Measurements from ENCODE around the gene KRT31. TPM values are rescaled to one million over a fixed set of nuclear protein-coding genes. Genes with fewer than 3 reads are reported as not detected.

Gene KRT31
- total and polyA plus RNA-seq, 2 of the 13 experiments (the other 11 are each of a cell fraction or from before 2014, with no cell fraction given) = 0.05 TPM; not detected in 1

- peak; percentile 34; the same call in 1 of the 2 replicates for TF ChIP-seq MIXL1 (CRISPR knock-in tag; IDR thresholded peaks at IDR 0.05)
- peak; percentile 40; the same call in 1 of the 2 replicates for TF ChIP-seq ZNF430 (CRISPR knock-in tag; IDR thresholded peaks at IDR 0.05)
- peak; percentile 46; the same call in 1 of the 2 replicates for TF ChIP-seq ATF1 (CRISPR knock-in tag; IDR thresholded peaks at IDR 0.05)
- peak; percentile 10; the same call in 1 of the 2 replicates for TF ChIP-seq KDM1A (CRISPR knock-in tag; IDR thresholded peaks at IDR 0.05)
- peak; percentile 69 for TF ChIP-seq NCOA2 (CRISPR knock-in tag; IDR thresholded peaks at IDR 0.05)
- TF ChIP-seq, protein P1, sequence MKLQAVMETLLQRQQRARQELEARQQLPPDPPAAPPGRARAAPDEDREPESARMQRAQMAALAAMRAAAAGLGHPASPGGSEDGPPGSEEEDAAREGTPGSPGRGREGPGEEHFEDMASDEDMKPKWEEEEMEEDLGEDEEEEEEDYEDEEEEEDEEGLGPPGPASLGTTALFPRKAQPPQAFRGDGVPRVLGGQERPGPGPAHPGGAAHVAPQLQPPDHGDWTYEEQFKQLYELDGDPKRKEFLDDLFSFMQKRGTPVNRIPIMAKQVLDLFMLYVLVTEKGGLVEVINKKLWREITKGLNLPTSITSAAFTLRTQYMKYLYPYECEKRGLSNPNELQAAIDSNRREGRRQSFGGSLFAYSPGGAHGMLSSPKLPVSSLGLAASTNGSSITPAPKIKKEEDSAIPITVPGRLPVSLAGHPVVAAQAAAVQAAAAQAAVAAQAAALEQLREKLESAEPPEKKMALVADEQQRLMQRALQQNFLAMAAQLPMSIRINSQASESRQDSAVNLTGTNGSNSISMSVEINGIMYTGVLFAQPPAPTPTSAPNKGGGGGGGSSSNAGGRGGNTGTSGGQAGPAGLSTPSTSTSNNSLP (IDR thresholded peaks at IDR 0.05; ENCODE audit: low read depth, low read length) = peak; percentile 80
- TF ChIP-seq MEF2D (CRISPR knock-in tag; IDR thresholded peaks at IDR 0.05) = 0 out of 2 replicates have a peak, but pooled peaks have one; percentile 73
- TF ChIP-seq, protein P2, sequence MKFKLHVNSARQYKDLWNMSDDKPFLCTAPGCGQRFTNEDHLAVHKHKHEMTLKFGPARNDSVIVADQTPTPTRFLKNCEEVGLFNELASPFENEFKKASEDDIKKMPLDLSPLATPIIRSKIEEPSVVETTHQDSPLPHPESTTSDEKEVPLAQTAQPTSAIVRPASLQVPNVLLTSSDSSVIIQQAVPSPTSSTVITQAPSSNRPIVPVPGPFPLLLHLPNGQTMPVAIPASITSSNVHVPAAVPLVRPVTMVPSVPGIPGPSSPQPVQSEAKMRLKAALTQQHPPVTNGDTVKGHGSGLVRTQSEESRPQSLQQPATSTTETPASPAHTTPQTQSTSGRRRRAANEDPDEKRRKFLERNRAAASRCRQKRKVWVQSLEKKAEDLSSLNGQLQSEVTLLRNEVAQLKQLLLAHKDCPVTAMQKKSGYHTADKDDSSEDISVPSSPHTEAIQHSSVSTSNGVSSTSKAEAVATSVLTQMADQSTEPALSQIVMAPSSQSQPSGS (CRISPR knock-in tag; IDR thresholded peaks at IDR 0.05) = peak; percentile 84; the same call in 1 of the 2 replicates
- TF ChIP-seq PLRG1 (conservative IDR thresholded peaks at IDR 0.05) = no peak
- TF ChIP-seq, protein P3, sequence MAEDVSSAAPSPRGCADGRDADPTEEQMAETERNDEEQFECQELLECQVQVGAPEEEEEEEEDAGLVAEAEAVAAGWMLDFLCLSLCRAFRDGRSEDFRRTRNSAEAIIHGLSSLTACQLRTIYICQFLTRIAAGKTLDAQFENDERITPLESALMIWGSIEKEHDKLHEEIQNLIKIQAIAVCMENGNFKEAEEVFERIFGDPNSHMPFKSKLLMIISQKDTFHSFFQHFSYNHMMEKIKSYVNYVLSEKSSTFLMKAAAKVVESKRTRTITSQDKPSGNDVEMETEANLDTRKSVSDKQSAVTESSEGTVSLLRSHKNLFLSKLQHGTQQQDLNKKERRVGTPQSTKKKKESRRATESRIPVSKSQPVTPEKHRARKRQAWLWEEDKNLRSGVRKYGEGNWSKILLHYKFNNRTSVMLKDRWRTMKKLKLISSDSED (CRISPR knock-in tag; IDR thresholded peaks at IDR 0.05) = no peak
- peak; percentile 54; the same call in 1 of the 2 replicates for TF ChIP-seq MIER2 (CRISPR knock-in tag; IDR thresholded peaks at IDR 0.05)
- TF ChIP-seq, protein P4, sequence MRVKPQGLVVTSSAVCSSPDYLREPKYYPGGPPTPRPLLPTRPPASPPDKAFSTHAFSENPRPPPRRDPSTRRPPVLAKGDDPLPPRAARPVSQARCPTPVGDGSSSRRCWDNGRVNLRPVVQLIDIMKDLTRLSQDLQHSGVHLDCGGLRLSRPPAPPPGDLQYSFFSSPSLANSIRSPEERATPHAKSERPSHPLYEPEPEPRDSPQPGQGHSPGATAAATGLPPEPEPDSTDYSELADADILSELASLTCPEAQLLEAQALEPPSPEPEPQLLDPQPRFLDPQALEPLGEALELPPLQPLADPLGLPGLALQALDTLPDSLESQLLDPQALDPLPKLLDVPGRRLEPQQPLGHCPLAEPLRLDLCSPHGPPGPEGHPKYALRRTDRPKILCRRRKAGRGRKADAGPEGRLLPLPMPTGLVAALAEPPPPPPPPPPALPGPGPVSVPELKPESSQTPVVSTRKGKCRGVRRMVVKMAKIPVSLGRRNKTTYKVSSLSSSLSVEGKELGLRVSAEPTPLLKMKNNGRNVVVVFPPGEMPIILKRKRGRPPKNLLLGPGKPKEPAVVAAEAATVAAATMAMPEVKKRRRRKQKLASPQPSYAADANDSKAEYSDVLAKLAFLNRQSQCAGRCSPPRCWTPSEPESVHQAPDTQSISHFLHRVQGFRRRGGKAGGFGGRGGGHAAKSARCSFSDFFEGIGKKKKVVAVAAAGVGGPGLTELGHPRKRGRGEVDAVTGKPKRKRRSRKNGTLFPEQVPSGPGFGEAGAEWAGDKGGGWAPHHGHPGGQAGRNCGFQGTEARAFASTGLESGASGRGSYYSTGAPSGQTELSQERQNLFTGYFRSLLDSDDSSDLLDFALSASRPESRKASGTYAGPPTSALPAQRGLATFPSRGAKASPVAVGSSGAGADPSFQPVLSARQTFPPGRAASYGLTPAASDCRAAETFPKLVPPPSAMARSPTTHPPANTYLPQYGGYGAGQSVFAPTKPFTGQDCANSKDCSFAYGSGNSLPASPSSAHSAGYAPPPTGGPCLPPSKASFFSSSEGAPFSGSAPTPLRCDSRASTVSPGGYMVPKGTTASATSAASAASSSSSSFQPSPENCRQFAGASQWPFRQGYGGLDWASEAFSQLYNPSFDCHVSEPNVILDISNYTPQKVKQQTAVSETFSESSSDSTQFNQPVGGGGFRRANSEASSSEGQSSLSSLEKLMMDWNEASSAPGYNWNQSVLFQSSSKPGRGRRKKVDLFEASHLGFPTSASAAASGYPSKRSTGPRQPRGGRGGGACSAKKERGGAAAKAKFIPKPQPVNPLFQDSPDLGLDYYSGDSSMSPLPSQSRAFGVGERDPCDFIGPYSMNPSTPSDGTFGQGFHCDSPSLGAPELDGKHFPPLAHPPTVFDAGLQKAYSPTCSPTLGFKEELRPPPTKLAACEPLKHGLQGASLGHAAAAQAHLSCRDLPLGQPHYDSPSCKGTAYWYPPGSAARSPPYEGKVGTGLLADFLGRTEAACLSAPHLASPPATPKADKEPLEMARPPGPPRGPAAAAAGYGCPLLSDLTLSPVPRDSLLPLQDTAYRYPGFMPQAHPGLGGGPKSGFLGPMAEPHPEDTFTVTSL (CRISPR knock-in tag; IDR thresholded peaks at IDR 0.05; ENCODE audit: borderline replicate concordance) = peak; percentile 91; the same call in 1 of the 2 replicates
- peak; percentile 85; the same call in 1 of the 2 replicates for TF ChIP-seq HMG20A (CRISPR knock-in tag; IDR thresholded peaks at IDR 0.05; ENCODE audit: borderline replicate concordance)
- peak; percentile 81; the same call in 1 of the 2 replicates for TF ChIP-seq ZNF280D (CRISPR knock-in tag; IDR thresholded peaks at IDR 0.05)
- TF ChIP-seq JUND (CRISPR knock-in tag; IDR thresholded peaks at IDR 0.05) = peak; percentile 87
- no peak for TF ChIP-seq XRCC5 (optimal IDR thresholded peaks at IDR 0.05; ENCODE audit: low read length)
- TF ChIP-seq TBX2 (CRISPR knock-in tag; IDR thresholded peaks at IDR 0.05; ENCODE audit: borderline replicate concordance) = peak; percentile 41; the same call in 1 of the 2 replicates
- peak; percentile 85 for TF ChIP-seq GATAD2A (CRISPR knock-in tag; IDR thresholded peaks at IDR 0.05)
These were observed 18.5 kb upstream of the KRT31 start (continued) for GRCh38 chr17:41415833-41416335.
